Upper lobe of left lung (tissue), 6 donors: ENCODE measurements around the gene FBXO39. TPM values are rescaled to one million over a fixed set of nuclear protein-coding genes. Genes with fewer than 3 reads are reported as not detected.
"Not testable (repeated sequence)": the region's sequence is repeated elsewhere in the genome, so short reads cannot be mapped to it uniquely, and the experiment has no call there.

Source experiments
- ATAC-seq, 2 donors: fragments of 200-7000 bp; cut with Tn5 transposase; one replicate each; pipeline ENCODE4 v1.9.1; 2022; ENCODE audit warnings: mild to moderate bottlenecking in 2 of 2, moderate library complexity in 2 of 2; ENCODE audit not compliant: low FRiP score in 2 of 2
- DNase-seq, 2 donors: peaks; one replicate each; pipeline ENCODE4 v3.0.0-alpha.2; 2019 to 2020
- H3K27ac ChIP-seq, 4 donors: fragments of 200-600 bp; sonication (generic); one replicate each; pipeline ENCODE4 v1.5.1; 2016 to 2019
- H3K27me3 ChIP-seq, 4 donors: fragments of 200-600 bp; sonication (generic); one replicate each; pipeline ENCODE4 v1.5.1; 2017 to 2019
- H3K36me3 ChIP-seq, 4 donors: fragments of 200-600 bp; sonication (generic); one replicate each; pipeline ENCODE4 v1.5.1; 2016 to 2019
- H3K4me1 ChIP-seq, 4 donors: fragments of 200-600 bp; sonication (generic); one replicate each; pipeline ENCODE4 v1.5.1; 2018 to 2019
- H3K4me3 ChIP-seq, 4 donors: fragments of 200-600 bp; sonication (generic); one replicate each; pipeline ENCODE4 v1.5.1; 2017 to 2019; ENCODE audit warnings: mild to moderate bottlenecking in 2 of 4, moderate library complexity in 1 of 4
- H3K9me3 ChIP-seq, 4 donors: fragments of 200-600 bp; sonication (generic); one replicate each; pipeline ENCODE4 v1.5.1; 2018 to 2019
- CTCF ChIP-seq, 6 experiments: fragments of 450-650 bp in 4 of 6; fragments of 200-600 bp in 2 of 6; sonication (generic) in 2 of 6; IDR thresholded peaks; one replicate each; pipeline ENCODE4 v1.5.1; 2016 to 2019; ENCODE audit warnings: antibody characterized with exemption in 6 of 6
- EP300 ChIP-seq, 4 donors: sonication (generic); formaldehyde crosslinking; IDR thresholded peaks; one replicate each; pipeline ENCODE4 v1.5.1; 2017; ENCODE audit warnings: antibody characterized with exemption in 4 of 4, control low read depth in 2 of 4
- POLR2A ChIP-seq, 4 donors: fragments of 450-650 bp; IDR thresholded peaks; one replicate each; pipeline ENCODE4 v1.5.1; 2016 to 2017; ENCODE audit warnings: antibody characterized with exemption in 4 of 4, mild to moderate bottlenecking in 2 of 4
- POLR2AphosphoS5 ChIP-seq, 2 donors: sonication (generic); formaldehyde crosslinking; IDR thresholded peaks; one replicate each; pipeline ENCODE4 v1.5.1; 2017; ENCODE audit warnings: antibody characterized with exemption in 2 of 2
- WGBS, 2 donors: methylation state at CpG; one replicate each; pipeline ENCODE4 v1.1.5; 2017 to 2018; 5-methylcytosine and 5-hydroxymethylcytosine counted together
- total RNA-seq, 6 donors: library from RNA; depleted of rRNA in 4 of 6; stranded (reverse); fragments of >200 nt in 4 of 6; gene quantifications; one replicate each; pipeline versions ENCODE4 v1.1.0 to v1.2.1, GENCODE V29; 2016 to 2021
- donor health status: DM: no; HTN: no; CAD: no; lungs with moderate emphysema.
- donor health status: DM: no; HTN: yes; CAD: no; lungs with severe emphysema.

The FBXO39 gene
- total RNA-seq, 6 donors from 2014 or later: 0.33 to 3.1 TPM; not detected in 4

DNA sequence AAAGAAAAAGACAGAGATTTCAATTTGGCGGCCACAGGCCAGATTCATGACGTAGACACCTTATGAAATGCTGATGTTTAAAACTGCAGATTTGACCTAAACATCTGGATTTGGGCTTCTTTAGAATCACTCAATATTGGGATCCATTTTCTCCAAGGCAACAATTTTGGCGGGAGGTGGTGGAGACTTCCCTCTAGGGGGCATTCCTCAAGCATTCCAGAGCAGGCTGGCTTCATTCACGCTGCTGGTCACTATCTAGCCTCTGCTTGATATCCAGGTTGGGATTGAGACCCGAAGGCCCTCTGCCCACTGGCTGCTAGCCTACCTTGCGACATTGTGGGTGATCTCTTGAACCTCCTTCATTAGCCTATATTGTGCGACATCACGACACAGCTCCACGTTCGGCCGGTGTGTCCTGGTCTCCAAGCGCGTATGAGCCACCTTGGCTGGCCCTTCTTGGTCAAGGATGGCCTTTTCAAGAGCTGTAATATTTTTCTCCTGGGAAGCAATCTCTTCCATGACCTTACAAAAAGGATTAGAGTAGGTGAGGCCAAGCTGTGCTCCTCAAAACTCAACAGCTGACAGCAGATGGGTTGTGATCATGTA, 24.5 kb downstream of the FBXO39 start:
- no peaks in the 10 kb centered on the region for H3K9me3 ChIP-seq
- H3K4me1 ChIP-seq: no peaks in the 10 kb centered on the region
- no peak overlapping the region for H3K27ac ChIP-seq
- H3K27me3 ChIP-seq: no peaks in the 10 kb centered on the region
- WGBS, 2 donors: 90 to 91% methylated on average over 13 of the region's 13 CpGs
- TF ChIP-seq CTCF (IDR thresholded peaks at IDR 0.05): no peak
- no peak for TF ChIP-seq POLR2A (IDR thresholded peaks at IDR 0.05)
- TF ChIP-seq POLR2AphosphoS5 (IDR thresholded peaks at IDR 0.05): no peak
- no peak for TF ChIP-seq EP300 (IDR thresholded peaks at IDR 0.05)
- no peak for DNase-seq
- H3K4me3 ChIP-seq: no peak overlapping the region
- peak in 1 of 2 donors; percentile 44 for ATAC-seq
- H3K36me3 ChIP-seq: no peaks in the 10 kb centered on the region

DNA sequence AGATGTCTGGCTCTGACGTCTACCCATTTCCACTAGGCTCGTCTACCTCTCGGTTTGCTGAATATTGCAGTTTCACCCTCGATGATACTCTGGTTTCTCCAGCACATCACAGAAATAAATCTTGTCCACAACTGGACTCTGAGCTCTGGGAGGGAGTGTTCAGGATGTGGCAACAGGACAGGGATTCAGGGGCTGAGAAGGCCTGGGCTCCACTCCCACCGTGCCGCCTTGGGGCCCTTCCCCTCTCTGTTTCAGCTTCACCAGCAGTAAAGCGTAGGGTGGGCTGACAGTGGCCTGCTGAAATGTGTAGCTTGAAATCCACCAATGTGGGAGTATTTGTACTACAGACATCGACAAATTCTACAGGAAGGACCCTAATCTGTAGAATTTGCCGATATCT, 35.5 kb downstream of the FBXO39 start:
- no peaks in the 10 kb centered on the region for H3K4me1 ChIP-seq

GRCh38 chr17:6812295-6812694, 36.3 kb downstream of the FBXO39 start:
- Histone ChIP-seq H3K36me3 (no peaks in the 10 kb centered on the region), H3K27ac (no peak overlapping the region), H3K4me3 (no peak overlapping the region), H3K4me1 (no peaks in the 10 kb centered on the region), H3K27me3 (no peaks in the 10 kb centered on the region), H3K9me3 (no peaks in the 10 kb centered on the region)
- ATAC-seq (no peak), DNase-seq (no peak)
- TF ChIP-seq POLR2A (IDR thresholded peaks at IDR 0.05) (no peak), EP300 (IDR thresholded peaks at IDR 0.05) (no peak), CTCF (IDR thresholded peaks at IDR 0.05) (no peak), POLR2AphosphoS5 (IDR thresholded peaks at IDR 0.05) (no peak)
- WGBS, 2 donors: 59 to 68% methylated on average over 9 of the region's 9 CpGs

More for the DNA sequence above, 35.5 kb downstream of the FBXO39 start:
- H3K4me3 ChIP-seq: no peak overlapping the region
- H3K9me3 ChIP-seq: no peaks in the 10 kb centered on the region
- WGBS, 2 donors: 87 to 92% methylated on average over 6 to 9 of the region's 9 CpGs
- ATAC-seq: no peak
- no peak for TF ChIP-seq CTCF (IDR thresholded peaks at IDR 0.05)
- no peak for TF ChIP-seq POLR2AphosphoS5 (IDR thresholded peaks at IDR 0.05)
- TF ChIP-seq POLR2A (IDR thresholded peaks at IDR 0.05): no peak
- TF ChIP-seq EP300 (IDR thresholded peaks at IDR 0.05): no peak
- no peaks in the 10 kb centered on the region for H3K36me3 ChIP-seq
- no peaks in the 10 kb centered on the region for H3K27me3 ChIP-seq
- H3K27ac ChIP-seq: no peak overlapping the region
- no peak for DNase-seq

DNA sequence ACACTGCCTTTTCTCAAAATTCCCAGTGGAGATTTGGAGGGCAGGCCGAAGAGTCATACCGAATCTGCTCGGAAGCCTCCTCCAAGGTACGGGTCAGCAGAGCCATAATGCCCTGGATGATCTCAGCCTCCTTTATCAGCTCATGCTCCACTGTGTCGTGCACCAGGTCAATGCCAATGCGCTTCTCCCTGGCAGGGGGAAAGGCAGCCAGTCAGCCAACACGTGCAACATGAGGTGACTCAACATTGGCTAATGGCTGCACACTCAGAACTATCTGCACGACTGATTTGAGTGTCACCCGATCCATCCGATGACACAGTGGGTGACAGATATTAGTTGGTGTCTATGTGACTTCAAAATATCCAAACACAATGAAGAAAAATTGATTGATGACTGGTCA, 39.8 kb downstream of the FBXO39 start:
- no peak for ATAC-seq
- no peaks in the 10 kb centered on the region for H3K36me3 ChIP-seq
- no peaks in the 10 kb centered on the region for H3K9me3 ChIP-seq
- no peak overlapping the region for H3K4me3 ChIP-seq
- no peaks in the 10 kb centered on the region for H3K4me1 ChIP-seq
- 76 to 84% methylated on average over 5 to 10 of the region's 10 CpGs for WGBS, 2 donors
- no peaks in the 10 kb centered on the region for H3K27me3 ChIP-seq
- H3K27ac ChIP-seq: no peak overlapping the region
- TF ChIP-seq EP300 (IDR thresholded peaks at IDR 0.05) (no peak), POLR2AphosphoS5 (IDR thresholded peaks at IDR 0.05) (no peak), POLR2A (IDR thresholded peaks at IDR 0.05) (no peak), CTCF (IDR thresholded peaks at IDR 0.05) (no peak)
- no peak for DNase-seq

DNA sequence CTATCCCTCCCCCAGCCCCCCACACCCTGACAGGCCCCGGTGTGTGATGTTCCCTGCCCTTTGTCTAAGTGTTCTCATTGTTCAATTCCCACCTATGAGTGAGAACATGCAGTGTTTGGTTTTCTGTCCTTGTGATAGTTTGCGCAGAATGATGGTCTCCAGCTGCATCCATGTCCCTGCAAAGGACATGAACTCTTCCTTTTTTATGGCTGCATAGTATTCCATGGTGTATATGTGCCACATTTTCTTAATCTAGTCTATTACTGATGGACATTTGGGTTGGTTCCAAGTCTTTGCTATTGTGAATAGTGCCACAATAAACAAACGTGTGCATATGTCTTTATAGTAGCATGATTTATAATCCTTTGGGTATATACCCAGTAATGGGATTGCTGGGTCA, 40.4 kb downstream of the FBXO39 start:
- not testable (repeated sequence) for H3K27me3 ChIP-seq, H3K9me3 ChIP-seq, ATAC-seq, DNase-seq, H3K4me3 ChIP-seq, H3K4me1 ChIP-seq, H3K27ac ChIP-seq, H3K36me3 ChIP-seq
- WGBS, 2 donors: 64 to 75% methylated on average over 3 of the region's 3 CpGs
